GM12874 (cell line): ENCODE data around the gene TENM3.

Experiments used
- CTCF ChIP-seq: IDR thresholded peaks from 2 replicates; pipeline ENCODE4 v1.5.1; 2011; ENCODE audit warnings: low read depth, mild to moderate bottlenecking, control low read depth, low read length, moderate library complexity; ENCODE audit not compliant: insufficient read depth

Gene TENM3

GRCh38 chr4:182593864-182594263 is 350.7 kb downstream of the TENM3 start:
- no peak for TF ChIP-seq CTCF

- no peak for TF ChIP-seq CTCF
Measured at GRCh38 chr4:182600093-182600492, 356.9 kb downstream of the TENM3 start.

- TF ChIP-seq CTCF, result no peak
Measured at GRCh38 chr4:182600856-182601255, 357.7 kb downstream of the TENM3 start.

GRCh38 chr4:182604161-182604622 is 361.0 kb downstream of the TENM3 start:
- no peak for TF ChIP-seq CTCF

GRCh38 chr4:182604953-182605352 is 361.8 kb downstream of the TENM3 start:
- no peak for TF ChIP-seq CTCF

GRCh38 chr4:182608525-182608924 is 365.3 kb downstream of the TENM3 start:
- TF ChIP-seq CTCF, result no peak

- TF ChIP-seq CTCF, result no peak
Measured at GRCh38 chr4:182616476-182616875, 373.3 kb downstream of the TENM3 start.

- no peak for TF ChIP-seq CTCF
Measured at GRCh38 chr4:182619660-182620059, 376.5 kb downstream of the TENM3 start.
